MV-4-11 (cell line): ENCODE measurements around the gene ZDHHC14.
"Not testable (repeated sequence)": the region's sequence is repeated elsewhere in the genome, so short reads cannot be mapped to it uniquely, and the experiment has no call there.

Source experiments
- DNase-seq: peaks from one replicate; lab custom pipeline; 2025; lab: John Stamatoyannopoulos, UW

Gene ZDHHC14

DNA sequence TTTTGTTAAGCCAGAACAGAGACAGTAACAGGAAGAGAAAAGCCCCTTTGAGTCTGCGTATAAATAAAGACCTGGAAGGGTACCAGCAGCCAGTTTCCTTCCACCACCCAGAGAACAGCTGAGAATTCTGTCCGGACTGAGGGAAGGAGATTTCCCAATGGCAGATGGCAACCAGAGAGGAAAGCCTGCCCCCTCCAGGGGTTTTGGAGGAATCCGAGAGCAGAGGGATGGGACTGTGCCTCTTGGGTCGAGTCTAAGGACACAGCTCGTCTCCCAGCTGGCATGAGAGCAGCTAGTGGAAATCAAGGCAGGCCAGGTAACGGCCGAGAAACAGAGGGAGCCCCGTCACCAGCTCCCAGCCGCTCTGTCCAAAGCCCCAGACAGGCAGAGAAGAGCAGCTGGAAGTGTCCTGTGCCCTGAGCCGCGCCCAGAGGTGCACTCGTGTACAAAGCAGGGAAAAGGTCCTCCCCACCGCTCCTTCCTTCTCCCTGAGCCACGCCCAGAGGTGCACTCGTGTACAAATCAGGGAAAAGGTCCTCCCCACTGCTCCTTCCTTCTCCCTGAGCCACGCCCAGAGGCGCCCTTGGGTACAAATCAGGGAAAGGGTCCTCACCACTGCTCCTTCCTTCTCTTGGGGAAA, 308.1 kb downstream of the ZDHHC14 start:
- no peak for DNase-seq

DNA sequence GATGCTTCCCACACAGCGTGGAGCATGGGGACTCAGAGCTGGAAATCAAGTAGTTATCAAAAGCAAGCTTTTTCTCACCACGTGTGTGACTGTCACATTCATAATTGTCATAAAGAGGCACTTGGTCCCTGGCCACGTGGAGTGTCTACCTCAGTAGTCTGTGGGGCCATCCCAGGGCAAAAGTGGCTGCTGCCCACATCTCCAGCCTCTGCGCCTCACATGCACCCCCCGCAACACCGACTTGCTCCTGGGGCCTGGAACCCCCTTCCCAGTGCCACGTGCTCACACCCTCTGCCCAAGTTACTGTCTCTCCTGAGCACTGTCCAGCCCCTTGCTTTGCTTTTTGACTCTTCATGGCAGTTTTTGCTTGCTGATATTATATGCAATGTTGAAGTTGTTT, 308.9 kb downstream of the ZDHHC14 start:
- DNase-seq: no peak

DNA sequence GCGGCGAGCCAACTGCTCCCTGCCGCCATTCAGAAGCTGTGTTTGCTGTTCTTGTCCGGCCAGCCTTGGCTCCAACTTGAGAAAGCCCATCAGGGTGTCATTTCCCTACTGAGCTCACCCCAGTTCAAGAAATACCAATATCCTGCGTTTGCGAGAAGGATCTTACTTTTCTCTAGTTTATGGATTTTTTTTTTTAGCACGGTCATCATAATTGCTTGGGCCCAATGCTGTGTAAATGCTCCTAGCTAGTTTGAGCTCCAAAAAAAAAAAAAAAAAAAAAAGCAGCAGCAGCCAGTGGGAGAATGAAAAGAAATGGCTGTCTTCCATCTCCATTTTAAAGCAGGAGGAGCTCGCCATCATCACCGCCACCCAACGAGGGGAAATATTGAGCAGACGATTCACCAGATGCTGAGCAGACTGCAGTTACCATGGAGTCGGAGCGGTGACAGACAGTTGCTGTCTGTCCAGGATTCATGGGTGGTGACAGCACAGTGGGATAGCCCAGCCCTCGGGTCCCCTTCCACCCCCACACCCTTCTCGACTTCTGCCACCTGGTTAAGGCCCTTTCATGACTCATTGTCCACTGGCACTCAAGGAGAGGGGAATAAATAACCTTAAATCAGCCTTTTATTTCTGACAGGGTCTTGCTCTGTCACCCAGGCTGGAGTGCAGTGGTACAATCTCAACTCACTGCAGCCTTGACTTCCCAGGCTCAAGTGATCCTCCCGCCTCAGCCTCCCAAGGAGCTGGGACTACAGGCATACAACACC, 309.6 kb downstream of the ZDHHC14 start:
- no peak for DNase-seq

DNA sequence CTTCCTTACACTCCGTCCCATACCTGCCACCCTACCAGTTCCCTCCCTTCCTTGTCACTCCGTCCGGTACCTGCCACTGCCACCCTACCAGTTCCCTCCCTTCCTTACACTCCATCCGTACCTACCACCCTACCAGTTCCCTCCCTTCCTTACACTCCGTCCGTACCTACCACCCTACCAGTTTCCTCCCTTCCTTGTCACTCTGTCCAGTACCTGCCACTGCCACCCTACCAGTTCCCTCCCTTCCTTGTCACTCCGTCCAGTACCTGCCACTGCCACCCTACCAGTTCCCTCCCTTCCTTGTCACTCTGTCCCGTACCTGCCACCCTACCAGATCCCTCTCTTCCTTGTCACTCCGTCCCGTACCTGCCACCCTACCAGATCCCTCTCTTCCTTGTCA, 310.6 kb downstream of the ZDHHC14 start:
- DNase-seq: not testable (repeated sequence)

DNA sequence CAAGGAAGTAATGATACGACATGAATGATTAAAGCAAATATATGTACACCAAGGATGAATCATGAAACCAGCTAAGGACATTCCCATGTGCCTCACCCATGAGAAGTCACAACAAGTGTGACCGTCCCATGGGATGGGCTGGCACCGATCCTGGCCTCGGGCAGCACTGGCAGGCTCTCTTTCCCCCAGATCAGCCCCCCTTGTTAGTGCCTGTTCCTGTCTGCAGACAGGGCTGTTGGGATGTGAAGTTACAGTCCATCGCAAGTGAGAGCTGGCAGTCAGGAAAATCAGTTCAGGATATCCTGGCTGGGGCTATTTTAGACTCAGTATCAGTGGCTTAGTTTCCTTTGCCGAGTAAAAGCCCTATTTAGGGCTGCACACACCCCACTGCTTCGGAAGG, 312.9 kb downstream of the ZDHHC14 start:
- DNase-seq: no peak

DNA sequence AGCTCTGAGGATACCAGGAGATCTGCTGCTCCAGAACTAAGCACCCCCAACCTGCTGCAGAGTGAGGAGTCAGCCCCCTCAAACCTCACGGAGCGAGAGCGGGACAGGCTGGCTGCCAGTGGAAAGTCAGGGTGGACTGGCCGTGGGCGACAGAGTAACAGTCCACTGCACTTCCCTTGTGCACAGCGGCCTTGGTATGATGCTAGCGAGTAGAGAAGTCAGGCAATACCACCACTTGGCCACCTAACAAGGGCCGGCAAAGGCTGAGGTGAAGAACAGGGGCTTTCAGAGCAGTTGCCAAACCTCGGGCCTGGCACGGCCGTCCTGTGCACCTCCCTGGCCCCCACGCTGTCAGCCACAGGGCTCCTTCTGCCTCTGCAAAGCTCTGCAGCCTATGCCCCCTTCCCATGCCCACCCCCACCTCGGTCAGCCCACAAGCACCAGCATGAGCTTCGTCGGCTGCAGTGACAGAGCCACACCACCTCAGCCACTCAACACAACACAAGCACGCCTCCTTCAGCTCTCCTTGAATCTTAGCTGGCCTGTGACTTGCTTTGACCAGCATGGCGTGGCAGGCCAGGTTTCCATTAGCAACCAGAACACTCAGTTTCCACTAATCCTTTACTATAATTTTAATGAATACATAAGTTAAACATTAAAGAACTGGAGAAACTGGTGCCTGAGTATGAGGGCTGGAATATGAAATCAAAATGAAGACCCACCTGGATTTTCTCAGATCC, 314.5 kb downstream of the ZDHHC14 start:
- DNase-seq: no peak

DNA sequence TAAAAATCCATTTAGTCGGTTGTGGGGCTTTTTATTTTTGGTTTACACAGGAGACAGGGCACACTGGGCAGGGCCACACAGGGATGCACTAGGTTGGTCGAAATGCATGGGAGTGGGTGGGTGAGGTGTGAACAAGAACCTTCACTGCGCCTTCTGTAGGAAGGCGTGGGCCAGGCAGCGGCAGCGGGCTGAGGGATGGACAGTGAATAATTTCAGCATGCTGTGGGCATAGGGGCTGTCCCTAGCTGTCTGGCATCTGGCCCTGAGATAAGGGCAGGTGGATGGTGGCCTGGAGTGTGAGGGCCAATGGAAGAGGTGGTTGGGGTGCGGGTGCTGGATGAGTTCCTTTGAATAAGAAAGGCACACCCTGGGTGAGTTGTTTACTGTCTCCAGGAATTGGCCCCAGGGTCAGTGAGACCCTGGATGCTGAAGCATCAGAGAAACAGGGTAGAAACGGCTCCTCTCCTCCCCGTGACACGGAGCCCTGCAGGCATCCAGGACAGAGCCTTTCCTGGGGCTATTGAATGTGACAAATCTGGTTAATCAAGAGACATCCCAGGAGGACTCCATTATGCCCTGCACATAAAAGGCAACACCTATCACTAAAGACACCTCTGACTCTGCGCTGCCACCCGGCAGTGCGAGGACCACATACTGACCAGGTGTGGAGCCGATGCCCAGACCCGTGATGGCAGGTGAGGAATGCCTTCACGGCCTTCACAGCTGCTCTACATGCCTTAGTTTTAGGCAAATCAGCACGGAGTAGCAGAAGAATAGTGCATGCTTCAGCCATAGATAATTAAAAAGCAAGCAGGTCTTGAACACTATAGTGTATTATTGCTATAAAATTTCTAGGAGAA, 319.0 kb downstream of the ZDHHC14 start:
- DNase-seq: no peak

DNA sequence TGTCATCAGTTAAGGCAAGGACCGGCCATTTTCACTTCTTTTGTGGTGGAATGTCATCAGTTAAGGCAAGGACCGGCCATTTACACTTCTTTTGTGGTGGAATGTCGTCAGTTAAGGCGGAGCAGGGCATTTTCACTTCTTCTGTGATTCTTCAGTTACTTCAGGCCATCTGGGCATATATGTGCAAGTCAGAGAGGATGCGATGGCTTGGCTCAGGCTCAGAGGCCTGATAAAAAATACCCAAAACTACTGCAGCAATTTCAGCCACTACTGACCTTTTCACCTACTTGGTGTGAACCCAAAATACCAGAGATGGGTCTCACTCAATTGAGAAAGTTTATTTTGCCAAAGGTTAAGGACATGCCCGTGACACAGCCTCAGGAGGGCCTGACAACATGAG, 325.4 kb downstream of the ZDHHC14 start:
- peak; percentile 75 for DNase-seq

DNA sequence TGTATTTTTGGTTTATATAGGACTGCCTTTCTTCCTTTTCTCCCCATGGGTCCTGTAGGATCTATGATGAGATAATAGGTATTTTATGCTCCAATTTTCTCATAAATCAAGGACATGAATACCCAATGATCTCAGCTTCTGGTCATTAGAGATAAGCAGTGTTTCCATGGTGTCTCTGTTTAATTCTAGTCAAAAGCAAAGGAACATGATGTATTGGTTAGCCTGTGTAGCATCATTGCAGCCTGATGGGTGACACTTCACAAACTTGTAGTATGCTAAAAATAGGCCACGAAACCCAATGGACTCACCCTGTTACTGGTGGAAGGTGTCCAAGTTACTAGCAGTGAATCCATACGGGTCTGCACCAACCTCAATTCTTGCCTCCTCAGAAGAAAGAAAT, 325.9 kb downstream of the ZDHHC14 start:
- no peak for DNase-seq

DNA sequence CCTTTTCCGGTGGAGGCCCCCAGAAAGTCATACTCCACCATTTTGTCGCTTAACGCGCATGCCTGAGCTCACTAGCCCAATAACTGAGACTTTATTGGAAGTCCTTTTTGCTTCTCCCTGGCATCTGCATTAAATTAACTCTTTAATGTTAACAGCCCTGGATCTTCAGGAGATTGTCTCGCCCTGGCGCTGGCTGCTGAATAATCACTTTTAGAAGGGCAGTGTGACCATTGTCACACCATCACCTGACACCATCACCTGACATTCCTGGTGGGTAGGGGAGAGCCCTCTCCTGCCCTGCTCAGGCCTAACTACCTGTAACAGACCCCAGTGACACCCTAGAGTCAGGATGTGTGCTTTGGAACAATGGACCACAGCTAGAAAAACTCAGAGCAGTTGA, 326.6 kb downstream of the ZDHHC14 start:
- no peak for DNase-seq

DNA sequence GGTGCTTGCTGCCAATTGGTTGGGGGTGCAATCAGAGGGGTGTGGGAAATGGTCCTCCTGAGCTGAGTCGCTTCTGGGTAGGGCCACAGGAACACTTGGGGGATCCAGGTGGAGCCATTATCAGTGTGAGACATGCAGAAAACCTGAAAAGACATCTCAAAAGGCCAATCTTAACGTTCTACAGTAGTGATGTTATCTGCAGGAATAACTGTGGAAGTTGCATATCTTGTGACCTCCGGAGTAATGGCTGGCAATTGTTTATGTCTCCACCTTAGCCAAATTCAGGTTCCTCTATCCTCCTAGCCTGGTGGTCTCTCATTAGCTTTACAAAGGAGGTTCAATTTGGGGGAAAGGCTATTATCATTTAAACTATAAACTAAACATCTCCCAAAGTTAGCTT, 327.2 kb downstream of the ZDHHC14 start:
- DNase-seq: no peak

DNA sequence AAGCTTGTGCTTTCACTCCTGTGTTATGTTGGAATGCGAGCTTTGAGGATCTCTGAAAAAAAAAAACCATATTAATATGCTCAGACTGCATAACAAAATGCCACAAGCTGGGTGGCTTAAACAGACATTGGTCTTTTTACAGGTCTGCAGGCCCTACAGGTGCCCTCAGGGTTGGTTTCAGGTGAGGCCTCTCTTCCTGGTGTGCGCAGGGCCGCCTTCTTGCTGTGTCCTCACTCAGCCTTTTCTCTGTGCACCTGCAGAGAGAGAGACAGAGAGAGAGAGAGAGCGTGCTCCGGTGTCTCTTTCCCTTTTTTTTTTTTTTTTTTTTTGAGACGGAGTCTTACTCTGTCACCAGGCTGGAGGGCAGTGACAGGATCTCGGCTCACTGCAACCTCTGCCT, 327.9 kb downstream of the ZDHHC14 start:
- no peak for DNase-seq

DNA sequence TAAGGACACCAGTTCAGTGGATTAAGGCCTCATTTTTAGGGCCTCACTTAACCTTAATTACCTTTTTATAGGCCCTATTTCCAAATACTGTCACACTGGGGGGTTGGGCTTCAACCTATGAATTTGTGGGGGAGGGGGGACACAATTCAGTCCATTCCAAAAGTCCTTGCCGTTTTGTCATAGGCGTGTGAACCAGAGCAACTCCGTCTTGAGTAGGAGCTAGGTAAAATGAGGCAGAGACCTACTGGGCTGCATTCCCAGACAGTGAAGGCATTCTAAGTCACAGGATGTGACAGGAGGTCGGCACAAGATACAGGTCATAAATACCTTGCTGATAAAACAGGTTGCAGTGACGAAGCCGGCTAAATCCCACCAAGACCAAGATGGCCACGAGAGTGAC, 328.6 kb downstream of the ZDHHC14 start:
- DNase-seq: no peak

DNA sequence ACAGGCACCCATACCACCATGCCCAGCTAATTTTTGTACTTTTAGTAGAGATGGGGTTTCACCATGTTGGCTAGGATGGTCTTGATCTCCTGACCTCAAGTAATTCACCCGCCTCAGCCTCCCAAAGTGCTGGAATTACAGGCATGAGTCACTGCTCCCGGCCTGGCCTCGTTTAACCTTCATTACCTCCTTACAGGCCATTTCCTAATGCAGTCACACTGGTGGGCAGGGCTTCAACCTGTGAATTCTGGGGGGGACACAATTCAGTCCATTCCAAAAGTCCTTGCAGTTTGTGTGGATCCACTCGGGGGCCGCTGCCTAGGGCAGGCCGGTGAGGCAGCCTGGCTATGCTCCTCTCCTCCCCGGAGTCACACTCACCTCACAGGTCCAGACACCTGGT, 329.6 kb downstream of the ZDHHC14 start:
- no peak for DNase-seq

DNA sequence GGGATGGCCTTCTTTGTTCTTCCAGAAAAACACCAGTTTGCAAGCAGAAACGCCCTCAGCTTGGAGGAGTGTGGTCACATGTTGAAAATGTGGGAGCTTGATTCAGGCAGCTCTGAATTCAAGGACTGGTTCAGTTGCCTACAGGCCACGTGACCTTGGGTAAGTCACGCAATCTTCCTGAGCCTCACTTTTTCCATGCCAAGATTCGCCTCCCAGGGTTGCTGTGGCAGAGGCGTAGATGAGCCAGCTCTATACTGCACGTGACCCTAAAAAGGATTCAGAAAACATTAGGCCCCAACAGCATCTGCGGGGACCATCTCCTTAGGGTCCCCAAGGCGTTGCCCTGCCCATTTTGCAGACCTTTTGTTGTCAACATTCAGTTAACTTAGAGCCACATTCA, 330.1 kb downstream of the ZDHHC14 start:
- no peak for DNase-seq

DNA sequence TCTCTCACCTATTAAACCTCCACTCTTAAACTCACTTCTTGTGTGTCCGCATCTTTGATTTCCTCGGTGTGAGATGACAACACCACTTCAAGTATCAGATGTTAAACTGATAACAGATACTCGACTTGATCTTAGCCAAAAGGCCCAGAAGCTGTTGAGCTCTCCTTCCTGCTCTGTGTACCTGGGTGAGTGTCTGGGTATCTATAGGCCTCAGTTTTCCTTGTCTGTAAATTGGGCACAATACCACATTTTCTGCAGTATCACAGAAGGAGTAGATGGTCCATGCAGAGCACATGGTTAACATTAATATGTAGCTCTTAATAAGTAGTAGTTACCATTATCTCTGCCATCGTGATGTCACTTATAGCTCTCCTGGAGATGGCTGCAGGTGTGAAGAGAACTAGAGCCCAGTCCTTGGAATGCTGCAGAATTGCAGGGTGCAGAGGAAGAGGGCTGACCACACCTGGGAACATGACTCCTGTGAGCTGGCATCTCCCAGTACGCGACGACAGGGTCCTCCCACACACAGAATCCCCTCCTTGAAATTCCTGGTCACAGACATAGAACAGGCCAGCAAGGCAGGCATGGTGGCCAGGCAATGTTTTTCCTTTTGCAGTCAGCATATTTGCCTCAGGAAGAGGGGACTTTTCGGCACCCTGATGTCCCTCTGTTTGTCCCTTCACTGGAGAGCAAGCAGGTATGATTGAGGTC, 331.8 kb downstream of the ZDHHC14 start:
- no peak for DNase-seq

DNA sequence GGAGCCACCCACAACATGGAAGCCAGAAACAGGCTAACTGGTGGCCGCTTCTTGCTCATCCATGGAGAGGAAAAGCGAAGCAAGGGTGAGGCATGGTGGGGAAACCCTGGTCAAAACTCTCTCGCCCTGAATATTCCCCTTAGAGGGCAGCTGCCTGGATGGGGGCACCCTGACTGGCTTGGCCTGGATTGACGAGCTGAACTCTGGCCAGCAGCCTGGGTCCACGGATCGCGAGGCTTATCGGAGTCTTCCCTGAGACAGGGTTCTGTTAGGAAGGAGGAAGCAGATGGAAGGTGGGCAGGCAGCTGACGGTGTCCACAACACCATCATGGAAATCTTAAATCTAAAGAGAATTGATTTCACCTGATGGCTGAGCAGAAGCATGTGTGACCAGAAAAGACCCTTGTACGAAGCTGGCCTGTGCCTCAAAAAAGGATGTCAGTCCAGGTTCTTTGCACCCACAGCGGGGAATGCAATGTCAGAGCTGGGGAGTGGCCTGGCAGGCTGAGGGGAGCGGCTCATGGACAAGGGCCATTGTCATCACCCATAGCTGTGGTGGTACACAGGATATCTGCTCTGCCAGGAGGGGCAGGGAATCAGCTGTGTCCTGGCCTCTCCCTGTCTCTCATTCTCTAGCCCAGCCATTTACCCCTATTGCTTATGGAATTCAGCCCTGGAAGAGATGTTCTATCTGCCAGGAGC, 332.6 kb downstream of the ZDHHC14 start:
- DNase-seq: no peak

DNA sequence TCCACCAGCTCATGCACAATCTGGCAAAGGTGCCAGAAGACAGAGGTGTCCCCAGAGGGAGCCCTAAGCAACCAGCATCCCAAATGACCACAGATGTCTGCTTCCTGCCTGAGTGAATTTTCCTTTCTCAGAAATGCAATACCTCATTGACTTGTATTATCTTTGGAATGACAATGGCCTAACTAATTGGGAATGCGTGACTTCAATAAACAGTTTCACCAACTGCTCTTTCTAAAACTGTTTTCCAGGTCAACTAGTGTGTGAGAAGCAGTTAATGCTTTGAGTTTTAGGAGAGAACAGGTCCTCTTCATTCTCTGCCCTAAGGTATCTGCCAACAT, 333.1 kb downstream of the ZDHHC14 start:
- no peak for DNase-seq

DNA sequence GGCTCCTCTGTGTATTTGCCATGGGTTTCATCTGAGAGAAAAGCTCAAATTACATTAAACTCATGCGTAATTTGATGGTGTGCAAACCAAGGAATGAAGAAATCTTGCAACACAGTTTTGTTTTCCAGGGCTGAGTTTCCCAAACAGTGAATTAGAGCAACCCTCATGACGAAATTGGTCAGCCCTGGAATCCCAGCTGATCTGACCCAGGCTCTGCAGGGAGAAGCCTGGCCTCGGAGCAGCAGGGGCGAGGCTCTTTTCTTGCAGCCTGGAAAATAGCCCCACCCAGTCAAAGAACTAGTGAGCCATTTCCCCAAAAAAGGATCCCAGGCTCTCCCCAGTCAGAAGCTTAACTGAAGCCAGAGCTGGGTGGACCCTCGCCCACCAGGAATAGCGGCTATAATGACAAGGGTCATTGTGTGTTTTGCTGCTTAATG, 334.8 kb downstream of the ZDHHC14 start:
- DNase-seq: no peak

DNA sequence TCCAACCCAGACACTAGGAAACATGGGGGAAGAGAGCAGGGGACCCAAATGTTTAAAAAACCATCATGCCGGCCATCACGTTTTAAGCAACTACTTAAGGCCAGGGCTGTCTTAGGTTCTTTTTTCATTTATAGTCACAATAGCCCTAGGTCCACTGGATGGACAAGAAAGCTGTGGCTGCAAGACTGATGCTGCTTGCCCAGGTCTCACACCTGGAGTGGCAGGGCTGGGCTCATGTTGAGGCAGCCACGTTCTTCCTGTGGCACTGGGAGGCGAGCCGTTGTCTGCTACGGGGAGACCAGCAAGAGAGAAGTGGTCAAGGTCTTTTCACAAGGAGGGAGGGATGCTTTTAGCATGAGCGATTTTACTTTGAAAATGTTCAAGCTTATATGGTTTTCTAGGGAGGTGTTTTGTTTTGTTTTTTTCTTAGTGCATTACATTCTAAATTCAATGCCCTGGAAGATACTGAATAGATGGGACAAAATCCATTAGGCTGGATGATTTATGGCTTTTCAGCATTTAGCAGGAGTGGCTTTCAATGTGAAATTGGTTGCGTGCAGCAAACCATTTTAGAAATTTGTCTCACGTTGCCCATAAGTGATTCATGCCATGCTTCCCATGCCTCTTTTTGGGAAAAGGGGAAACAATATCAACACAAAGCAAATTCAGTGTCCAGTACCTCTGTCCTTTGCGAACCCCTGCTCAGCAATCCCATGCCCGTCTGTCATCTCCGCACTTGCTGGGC, 335.4 kb downstream of the ZDHHC14 start:
- DNase-seq: no peak
